Brain pericyte (primary cell): Measurements from ENCODE around the gene GNG11.

ENCODE experiments used
- DNase-seq: peaks from one replicate; pipeline ENCODE4 v3.0.0-alpha.2; 2012; ENCODE audit warnings: low read depth, low spot score

The GNG11 gene

GRCh38 chr7:93945756-93946535 lies 24.4 kb downstream of the GNG11 start:
- DNase-seq: no peak

GRCh38 chr7:93948106-93948505 lies 26.6 kb downstream of the GNG11 start:
- no peak for DNase-seq

GRCh38 chr7:93948873-93949272 lies 27.3 kb downstream of the GNG11 start:
- no peak for DNase-seq

DNA sequence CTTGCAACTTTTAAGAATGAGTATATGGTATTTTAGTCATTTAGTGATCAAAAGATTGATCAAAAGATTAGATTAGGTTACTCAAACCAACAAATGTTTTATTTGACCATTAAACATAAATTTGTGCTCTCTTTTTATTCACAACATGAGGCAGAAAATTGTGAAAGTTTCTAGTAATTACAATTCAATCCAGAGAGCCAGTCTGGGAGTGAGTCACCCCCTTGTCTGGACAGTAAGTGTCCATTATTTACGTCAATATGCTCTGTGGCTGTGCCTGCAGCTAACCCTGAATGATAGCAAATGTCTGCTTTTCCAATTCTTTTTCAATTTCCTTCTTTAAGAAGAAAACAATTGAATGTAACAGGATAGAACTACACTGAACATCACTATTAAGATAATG lies 27.9 kb downstream of the GNG11 start:
- DNase-seq: no peak

DNA sequence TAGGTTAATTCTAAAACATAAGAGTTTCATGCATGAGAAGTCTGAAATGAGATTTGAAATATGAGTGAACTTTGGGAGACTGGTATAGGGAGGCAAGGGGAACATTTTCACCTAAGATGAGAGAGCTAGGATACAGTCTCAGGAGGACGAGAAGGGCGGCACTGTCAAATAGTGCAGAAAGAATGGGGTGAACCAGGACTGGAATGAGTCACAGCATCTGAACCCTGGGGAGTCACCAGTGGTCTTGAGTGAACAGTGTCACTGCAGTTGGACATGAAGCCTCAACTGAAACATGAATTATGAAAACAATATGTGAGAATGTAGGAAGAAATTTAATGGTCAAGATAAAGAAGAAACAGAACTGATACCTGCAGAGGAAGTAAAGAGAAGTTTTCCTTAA lies 33.8 kb downstream of the GNG11 start:
- no peak for DNase-seq

GRCh38 chr7:93957767-93958166 lies 36.2 kb downstream of the GNG11 start:
- no peak for DNase-seq

- no peak for DNase-seq
Measured at GRCh38 chr7:93958216-93958615, 36.7 kb downstream of the GNG11 start.

DNA sequence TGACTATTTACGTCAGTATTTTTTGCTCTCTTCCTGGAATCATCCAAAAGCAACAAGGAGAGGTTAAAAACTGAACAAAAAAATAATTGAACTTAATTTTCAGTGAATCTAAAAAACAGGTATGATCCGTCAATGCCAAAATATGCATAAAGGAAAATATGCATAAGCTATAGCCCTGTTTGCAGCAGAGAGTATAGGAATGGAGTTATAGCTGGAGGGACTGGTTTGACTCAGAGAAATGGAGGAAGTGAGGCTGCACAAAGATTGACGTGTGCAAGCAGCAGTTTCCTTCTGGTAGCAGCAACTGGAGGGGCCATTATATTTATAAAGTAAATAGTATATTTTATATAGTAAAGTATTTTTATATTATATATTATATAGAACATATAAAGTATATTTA lies 37.1 kb downstream of the GNG11 start:
- no peak for DNase-seq

GRCh38 chr7:93960986-93961385 lies 39.5 kb downstream of the GNG11 start:
- no peak for DNase-seq

DNA sequence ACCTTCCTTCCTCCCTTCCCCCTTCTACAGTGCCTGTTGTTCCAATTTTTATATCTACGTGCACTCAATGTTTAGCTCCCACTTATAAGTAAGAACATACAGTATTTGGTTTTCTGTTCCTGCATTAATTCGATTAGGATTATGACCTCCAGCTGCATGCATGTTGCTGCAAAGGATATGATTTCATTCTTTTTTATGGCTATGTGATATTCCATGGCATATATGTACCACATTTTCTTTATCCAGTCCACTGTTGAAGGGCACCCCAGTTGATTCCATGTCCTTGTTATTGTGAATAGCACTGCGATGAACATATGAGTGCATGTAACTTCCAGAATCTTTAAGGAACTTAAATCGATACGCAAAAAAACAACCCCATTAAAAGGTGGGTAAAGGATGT lies 42.7 kb downstream of the GNG11 start:
- no peak for DNase-seq

- no peak for DNase-seq
Measured at GRCh38 chr7:93964813-93965212, 43.3 kb downstream of the GNG11 start.

DNA sequence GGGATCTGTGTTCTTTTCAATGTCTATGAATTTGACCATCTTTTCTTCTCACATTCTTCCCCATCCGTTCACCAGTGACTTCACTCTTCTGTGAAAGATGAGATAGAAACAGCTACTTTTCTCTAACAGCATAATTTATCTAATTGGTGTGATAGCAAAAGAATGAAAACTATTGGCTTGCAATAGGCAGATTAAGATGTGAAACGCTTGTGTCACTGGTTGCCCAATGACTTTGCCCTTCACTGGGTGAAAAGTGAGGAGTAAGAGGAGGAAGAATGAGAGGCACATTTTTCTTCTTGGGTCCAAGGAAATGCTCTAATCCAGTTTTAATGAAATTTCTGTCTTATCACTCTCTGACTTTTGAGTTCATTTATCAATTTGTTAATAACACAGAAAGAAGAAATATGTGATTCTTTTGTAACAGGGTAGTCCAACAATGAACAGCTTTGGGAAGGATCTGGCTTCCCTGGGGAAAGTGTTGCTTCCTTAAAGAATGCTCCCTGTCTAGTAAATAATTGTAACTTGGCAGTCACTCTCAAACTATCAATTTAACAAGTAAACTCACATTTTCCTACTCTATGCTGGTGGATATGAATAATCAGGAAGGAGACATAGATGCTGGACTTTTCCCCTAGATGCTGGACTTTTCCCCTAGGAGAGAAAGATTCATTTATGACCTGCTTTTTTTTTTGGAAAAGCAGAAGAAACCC lies 47.5 kb downstream of the GNG11 start:
- no peak for DNase-seq

DNA sequence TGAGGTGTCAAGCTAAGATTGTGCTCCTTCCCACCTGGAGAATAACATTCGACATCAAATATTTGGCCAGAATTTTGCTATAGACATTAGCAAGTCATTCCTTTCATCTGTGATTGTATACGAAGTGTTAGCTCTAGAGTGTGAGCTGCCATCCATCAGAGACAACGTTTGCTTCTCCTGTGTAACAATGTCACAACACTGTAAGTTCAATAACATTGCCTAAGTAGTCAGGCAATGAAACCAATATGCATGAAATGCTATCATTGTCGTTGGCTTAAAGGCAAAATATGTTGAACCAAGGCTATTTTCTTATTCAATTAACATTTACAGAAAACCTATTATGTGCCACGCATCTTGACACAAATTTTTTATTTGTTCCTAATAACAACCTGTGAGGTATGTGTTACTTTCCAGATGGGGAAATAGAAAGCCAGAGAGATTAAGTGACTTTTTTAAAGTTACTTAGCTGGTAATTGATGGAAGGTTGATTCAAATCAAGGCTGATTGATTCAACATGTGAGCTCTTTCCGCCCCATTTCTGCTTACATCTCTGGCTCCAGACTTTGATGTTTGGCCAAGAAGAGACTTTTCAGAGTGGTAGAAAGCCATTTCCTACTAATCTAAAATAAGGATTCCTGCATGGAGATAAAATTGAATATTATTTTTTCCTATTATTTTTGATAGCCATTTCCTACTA lies 50.6 kb downstream of the GNG11 start:
- DNase-seq: no peak

- DNase-seq: no peak
Measured at GRCh38 chr7:93973134-93973533, 51.6 kb downstream of the GNG11 start.

- no peak for DNase-seq
Measured at GRCh38 chr7:93977211-93977950, 55.8 kb downstream of the GNG11 start.
